Measurements from ENCODE around the gene C3orf20. TPM values are rescaled to one million over a fixed set of nuclear protein-coding genes. Genes with fewer than 3 reads are reported as not detected.

Gene C3orf20
- total RNA-seq, 4 donors from 2014 or later: not detected

DNA sequence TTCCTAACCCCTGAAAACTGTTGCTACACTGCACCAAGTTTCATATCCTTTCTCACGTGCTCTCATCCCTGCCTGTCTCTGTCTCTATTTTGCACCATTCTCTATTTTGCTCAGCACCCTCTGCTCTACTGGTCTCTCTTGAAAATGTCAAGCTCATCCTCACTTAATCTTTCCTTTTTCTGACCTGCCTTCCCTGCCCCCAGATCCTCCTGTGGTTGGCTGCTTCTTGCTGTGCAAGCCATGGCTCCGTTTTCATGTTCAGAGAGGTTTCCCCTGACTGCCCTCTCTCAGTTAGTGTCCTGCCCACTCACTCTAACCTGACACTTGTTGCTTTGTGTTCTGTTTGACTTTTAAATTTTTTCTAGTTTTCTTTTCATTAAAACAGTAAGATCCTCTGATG is 17.4 kb upstream of the C3orf20 start:
- peaks cover 0 to 19% (median 13%) of the 10 kb centered on the region in 3 donors for H3K4me1 ChIP-seq
- H3K27me3 ChIP-seq: no peaks in the 10 kb centered on the region
- TF ChIP-seq, protein P1, sequence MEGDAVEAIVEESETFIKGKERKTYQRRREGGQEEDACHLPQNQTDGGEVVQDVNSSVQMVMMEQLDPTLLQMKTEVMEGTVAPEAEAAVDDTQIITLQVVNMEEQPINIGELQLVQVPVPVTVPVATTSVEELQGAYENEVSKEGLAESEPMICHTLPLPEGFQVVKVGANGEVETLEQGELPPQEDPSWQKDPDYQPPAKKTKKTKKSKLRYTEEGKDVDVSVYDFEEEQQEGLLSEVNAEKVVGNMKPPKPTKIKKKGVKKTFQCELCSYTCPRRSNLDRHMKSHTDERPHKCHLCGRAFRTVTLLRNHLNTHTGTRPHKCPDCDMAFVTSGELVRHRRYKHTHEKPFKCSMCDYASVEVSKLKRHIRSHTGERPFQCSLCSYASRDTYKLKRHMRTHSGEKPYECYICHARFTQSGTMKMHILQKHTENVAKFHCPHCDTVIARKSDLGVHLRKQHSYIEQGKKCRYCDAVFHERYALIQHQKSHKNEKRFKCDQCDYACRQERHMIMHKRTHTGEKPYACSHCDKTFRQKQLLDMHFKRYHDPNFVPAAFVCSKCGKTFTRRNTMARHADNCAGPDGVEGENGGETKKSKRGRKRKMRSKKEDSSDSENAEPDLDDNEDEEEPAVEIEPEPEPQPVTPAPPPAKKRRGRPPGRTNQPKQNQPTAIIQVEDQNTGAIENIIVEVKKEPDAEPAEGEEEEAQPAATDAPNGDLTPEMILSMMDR (IDR thresholded peaks at IDR 0.05): no peak
- TF ChIP-seq POLR2A (IDR thresholded peaks at IDR 0.05): no peak
- 71 to 81% methylated on average over 2 of the region's 2 CpGs for WGBS, 2 donors
- H3K9me3 ChIP-seq: no peaks in the 10 kb centered on the region
- peaks cover 0 to 85% (median 51%) of the 10 kb centered on the region in 3 donors for H3K36me3 ChIP-seq
- H3K27ac ChIP-seq: no peak overlapping the region
- intact Hi-C loops (cut with DNase I): no loop called here
- no peak for DNase-seq
- no peak overlapping the region for H3K4me3 ChIP-seq

GRCh38 chr3:14658978-14659377 is 16.0 kb upstream of the C3orf20 start:
- no peak for DNase-seq
- no peak for TF ChIP-seq POLR2A (IDR thresholded peaks at IDR 0.05)
- TF ChIP-seq, protein P1 (IDR thresholded peaks at IDR 0.05): no peak
- no peak overlapping the region for H3K4me3 ChIP-seq
- 90 to 95% methylated on average over 2 of the region's 2 CpGs for WGBS, 2 donors
- H3K27me3 ChIP-seq: no peaks in the 10 kb centered on the region
- peaks cover 0 to 5% (median 0%) of the 10 kb centered on the region in 3 donors for H3K4me1 ChIP-seq
- H3K27ac ChIP-seq: no peak overlapping the region
- no peaks in the 10 kb centered on the region for H3K9me3 ChIP-seq
- peaks cover 4 to 99% (median 62%) of the 10 kb centered on the region in 3 donors for H3K36me3 ChIP-seq
- intact Hi-C loops (cut with DNase I): no loop called here

- Histone ChIP-seq H3K9me3 (no peaks in the 10 kb centered on the region), H3K27me3 (no peaks in the 10 kb centered on the region), H3K4me1 (no peaks in the 10 kb centered on the region), H3K27ac (no peak overlapping the region), H3K36me3 (peaks cover 4 to 100% (median 74%) of the 10 kb centered on the region in 3 donors), H3K4me3 (no peak overlapping the region)
- intact Hi-C loops (cut with DNase I): no loop called here
- DNase-seq: no peak
- 73 to 86% methylated on average over 4 of the region's 4 CpGs for WGBS, 2 donors
- TF ChIP-seq, protein P1 (IDR thresholded peaks at IDR 0.05): no peak
- no peak for TF ChIP-seq POLR2A (IDR thresholded peaks at IDR 0.05)
These were observed 14.0 kb upstream of the C3orf20 start for GRCh38 chr3:14660942-14661341.

- TF ChIP-seq, protein P1 (IDR thresholded peaks at IDR 0.05): no peak
- no peak for TF ChIP-seq POLR2A (IDR thresholded peaks at IDR 0.05)
- intact Hi-C loops (cut with DNase I): no loop called here
- WGBS, 2 donors: 81 to 85% methylated on average over 5 of the region's 5 CpGs
- Histone ChIP-seq H3K4me3 (no peak overlapping the region), H3K27me3 (no peaks in the 10 kb centered on the region), H3K9me3 (no peaks in the 10 kb centered on the region), H3K4me1 (no peaks in the 10 kb centered on the region), H3K27ac (no peak overlapping the region), H3K36me3 (peaks cover 16 to 100% (median 89%) of the 10 kb centered on the region in 3 donors)
- DNase-seq: no peak
These were observed 11.4 kb upstream of the C3orf20 start for GRCh38 chr3:14663396-14664135.

DNA sequence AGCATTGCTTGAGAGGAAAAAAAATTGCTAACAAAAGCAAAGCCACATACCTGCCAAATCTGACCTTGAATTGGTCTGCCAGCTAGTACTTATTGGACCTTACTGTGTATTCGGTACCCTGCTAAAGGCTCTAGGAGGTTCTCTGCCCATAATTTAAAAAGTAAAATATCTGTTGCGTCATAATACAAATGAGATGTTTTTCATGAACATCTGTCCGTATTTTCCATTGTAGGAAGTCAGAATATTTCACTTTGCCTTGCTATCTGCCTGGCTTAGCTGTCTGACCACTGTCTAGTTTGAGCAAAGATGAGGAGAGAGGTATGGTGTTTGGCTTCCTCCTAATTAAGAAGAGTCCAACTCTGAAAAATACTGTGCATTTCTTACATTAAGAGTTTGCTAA is 10.8 kb upstream of the C3orf20 start:
- Histone ChIP-seq H3K4me1 (no peaks in the 10 kb centered on the region), H3K36me3 (peaks cover 20 to 100% (median 89%) of the 10 kb centered on the region in 3 donors), H3K9me3 (no peaks in the 10 kb centered on the region), H3K27ac (no peak overlapping the region), H3K27me3 (no peaks in the 10 kb centered on the region), H3K4me3 (no peak overlapping the region)
- TF ChIP-seq, protein P1 (IDR thresholded peaks at IDR 0.05): no peak
- no peak for TF ChIP-seq POLR2A (IDR thresholded peaks at IDR 0.05)
- no peak for DNase-seq
- intact Hi-C loops (cut with DNase I): no loop called here
- 84 to 87% methylated on average over 3 of the region's 3 CpGs for WGBS, 2 donors

All from esophagus squamous epithelium (tissue), 5 donors.